ENCODE measurements around the gene CD47.

The CD47 gene

DNA sequence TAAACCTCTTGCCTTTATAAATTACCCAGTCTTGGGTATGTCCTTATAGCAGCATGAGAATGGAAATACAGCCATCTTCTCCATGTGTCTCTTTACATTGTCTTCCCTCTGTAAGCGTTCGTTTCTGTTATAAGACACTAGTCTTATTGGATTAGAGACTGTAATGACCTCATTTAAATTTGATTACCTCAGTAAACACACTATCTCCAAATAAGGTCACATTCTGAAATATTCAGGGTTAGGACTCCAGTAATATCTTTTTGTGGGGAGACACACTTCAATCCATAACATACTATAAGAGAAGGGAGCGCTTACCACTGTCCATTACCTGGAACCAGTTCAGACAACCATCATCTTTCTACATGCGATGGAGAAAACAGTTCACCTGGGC is 34.3 kb upstream of the CD47 start:
- no peak for DNase-seq (ENCODE audit: low read depth in 2 of 2)
- H3K4me3 ChIP-seq (replicated peaks in 1 of 2; ENCODE audit: low read depth in 2 of 2, low read length in 2 of 2) = no peak overlapping the region
- TF ChIP-seq, protein P1, sequence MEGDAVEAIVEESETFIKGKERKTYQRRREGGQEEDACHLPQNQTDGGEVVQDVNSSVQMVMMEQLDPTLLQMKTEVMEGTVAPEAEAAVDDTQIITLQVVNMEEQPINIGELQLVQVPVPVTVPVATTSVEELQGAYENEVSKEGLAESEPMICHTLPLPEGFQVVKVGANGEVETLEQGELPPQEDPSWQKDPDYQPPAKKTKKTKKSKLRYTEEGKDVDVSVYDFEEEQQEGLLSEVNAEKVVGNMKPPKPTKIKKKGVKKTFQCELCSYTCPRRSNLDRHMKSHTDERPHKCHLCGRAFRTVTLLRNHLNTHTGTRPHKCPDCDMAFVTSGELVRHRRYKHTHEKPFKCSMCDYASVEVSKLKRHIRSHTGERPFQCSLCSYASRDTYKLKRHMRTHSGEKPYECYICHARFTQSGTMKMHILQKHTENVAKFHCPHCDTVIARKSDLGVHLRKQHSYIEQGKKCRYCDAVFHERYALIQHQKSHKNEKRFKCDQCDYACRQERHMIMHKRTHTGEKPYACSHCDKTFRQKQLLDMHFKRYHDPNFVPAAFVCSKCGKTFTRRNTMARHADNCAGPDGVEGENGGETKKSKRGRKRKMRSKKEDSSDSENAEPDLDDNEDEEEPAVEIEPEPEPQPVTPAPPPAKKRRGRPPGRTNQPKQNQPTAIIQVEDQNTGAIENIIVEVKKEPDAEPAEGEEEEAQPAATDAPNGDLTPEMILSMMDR (IDR thresholded peaks at IDR 0.05; ENCODE audit: low read depth, low read length) = no peak

DNA sequence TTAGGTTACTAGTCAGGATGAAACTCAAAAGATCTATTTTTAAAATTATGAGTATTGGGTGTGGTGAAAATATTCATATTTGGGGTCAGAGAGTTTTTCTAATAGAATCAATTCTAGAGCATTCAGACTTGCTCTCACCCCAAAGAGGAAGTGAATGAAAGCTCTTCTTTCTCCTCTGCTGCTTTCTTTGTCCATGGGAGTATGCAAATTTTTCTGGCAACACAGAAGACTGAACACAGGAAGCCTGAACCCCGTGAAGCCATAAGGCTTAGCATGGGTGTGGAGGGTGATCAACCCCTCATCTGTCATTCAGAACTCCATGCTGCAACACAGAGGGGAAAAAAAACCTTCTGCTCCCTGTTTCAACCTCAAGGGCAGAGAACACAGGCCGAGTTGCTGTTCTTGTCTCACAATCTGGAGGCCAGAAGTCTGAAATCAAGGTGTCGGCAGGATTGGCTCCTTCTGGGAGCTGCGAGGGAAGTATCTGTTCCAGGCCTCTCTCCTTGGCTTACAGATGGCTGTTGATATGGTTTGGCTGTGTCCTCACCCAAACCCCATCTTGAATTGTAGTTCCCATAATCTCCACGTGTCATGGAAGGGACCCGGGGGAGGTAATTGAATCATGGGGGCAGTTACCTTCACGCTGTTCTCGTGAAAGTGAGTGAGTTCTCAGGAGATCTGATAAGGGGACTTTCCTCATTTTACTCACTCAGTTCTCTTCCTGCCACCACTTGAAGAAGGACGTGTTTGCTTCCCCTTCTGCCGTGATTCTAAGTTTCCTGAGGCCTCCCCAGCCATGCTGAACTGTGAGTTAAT is 33.7 kb upstream of the CD47 start:
- DNase-seq (ENCODE audit: low read depth in 2 of 2) = peak in 1 of 2 donors; percentile 18
- TF ChIP-seq, protein P1 (IDR thresholded peaks at IDR 0.05; ENCODE audit: low read depth, low read length) = no peak
- no peak overlapping the region for H3K4me3 ChIP-seq (replicated peaks in 1 of 2; ENCODE audit: low read depth in 2 of 2, low read length in 2 of 2)

DNA sequence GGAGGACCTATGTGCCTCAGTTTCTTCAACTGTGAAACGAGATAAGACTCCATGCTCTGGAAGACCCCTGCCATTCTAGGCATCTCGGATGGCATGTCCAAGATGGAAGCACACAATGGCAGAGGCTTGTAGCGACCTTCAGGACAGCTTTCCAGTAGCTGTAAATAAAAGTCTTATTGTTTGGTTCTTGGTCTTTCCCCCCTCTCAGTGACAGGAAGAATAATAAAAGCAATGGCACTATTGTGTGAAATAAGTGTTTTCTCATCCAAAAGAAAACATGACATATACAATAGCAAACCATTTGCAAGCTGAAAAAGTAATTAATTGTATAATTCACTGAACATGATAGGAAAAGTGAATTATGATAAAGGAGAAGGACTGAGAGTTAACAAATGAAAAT is 32.5 kb upstream of the CD47 start:
- no peak for DNase-seq (ENCODE audit: low read depth in 2 of 2)

DNA sequence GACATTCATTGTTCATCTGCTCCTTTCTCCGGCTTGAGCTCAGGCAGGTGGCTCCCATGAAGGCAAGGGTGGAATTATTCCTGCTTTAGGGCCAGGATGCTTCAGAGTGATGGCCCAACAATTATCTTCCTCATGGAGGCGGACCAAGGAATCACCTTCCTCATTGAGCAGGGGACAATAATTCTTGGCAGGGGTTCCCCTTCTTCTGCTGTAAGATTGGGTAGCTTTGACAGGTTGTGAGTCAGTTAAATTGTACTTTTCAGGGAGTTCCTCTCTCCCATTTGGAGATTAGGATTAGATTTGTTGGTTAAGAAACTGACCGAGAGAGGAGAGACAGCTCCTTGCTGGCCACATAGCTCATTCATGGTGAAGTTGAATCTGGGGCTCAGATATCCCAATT is 31.4 kb upstream of the CD47 start:
- TF ChIP-seq, protein P1 (IDR thresholded peaks at IDR 0.05; ENCODE audit: low read depth, low read length) = no peak
- no peak for DNase-seq (ENCODE audit: low read depth in 2 of 2)
- H3K4me3 ChIP-seq (replicated peaks in 1 of 2; ENCODE audit: low read depth in 2 of 2, low read length in 2 of 2) = no peak overlapping the region

More for the DNA sequence above, 32.5 kb upstream of the CD47 start:
- H3K4me3 ChIP-seq (replicated peaks in 1 of 2; ENCODE audit: low read depth in 2 of 2, low read length in 2 of 2) = no peak overlapping the region
- TF ChIP-seq, protein P1 (IDR thresholded peaks at IDR 0.05; ENCODE audit: low read depth, low read length) = no peak

DNA sequence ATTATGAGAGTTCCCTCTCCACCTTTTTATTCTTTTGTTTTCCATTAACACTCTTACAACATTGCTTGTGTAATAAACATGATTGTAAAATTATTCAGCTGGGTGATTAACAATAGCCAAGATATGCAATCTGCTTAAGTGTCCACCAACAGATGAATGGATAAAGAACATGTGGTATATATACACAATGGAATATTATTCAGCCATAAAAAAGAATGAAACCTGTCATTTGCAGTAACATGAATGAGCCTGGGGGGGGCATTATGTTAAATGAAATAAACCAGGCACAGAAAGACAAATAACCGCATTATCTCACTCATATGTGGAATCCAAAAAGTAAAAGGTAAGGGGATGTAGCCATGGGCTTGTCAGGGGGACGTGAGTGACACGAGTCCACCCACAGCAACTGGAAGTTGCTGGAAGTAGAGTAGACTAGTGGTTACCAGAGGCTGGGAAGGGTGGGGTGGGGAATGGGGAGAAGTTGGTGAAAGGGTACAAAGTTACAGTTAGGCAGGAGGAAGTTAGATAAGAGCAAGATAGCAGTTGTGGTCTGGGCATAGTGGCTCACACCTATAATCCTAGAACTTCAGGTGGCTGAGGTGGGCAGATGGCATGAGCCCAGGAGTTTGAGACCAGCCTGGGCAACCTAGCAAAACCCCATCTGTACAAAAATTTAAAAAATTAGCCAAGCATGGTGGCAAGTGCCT is 28.7 kb upstream of the CD47 start:
- H3K4me3 ChIP-seq (replicated peaks in 1 of 2; ENCODE audit: low read depth in 2 of 2, low read length in 2 of 2) = no peak overlapping the region
- DNase-seq (ENCODE audit: low read depth in 2 of 2) = no peak
- TF ChIP-seq, protein P1 (IDR thresholded peaks at IDR 0.05; ENCODE audit: low read depth, low read length) = no peak

DNA sequence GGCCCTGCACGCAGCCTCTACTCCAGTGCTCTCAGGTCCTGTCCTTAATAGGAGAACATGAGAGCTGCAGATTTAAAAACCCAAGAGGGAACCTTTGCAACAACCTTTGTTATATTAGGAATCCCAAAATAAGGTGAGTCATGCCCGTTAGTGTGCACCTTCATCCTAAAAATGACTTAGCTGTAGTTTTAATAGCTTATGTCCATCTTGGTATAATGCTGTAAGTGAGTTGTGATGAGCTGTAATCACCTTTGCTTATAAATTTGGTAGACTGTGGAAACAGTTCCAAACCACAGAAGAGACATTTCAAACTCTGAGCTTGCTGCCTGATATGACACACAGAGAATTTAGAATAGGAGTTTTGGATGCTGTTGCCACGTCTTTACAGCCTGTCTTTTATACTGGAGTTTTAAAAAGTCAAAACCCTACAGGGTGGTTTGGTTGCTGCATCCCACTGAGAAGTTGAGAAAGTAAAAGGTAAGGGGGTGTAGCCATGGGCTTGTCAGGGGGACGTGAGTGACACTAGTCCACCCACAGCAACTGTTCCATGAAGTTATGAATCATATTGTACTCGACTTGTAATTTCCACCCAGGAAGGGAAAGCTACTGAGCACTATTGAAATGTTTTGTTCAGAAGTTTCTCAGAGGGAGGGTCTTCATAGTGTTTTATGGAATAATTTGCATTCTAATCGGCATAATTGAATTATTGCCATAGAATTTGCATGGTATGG is 27.4 kb upstream of the CD47 start:
- no peak overlapping the region for H3K4me3 ChIP-seq (replicated peaks in 1 of 2; ENCODE audit: low read depth in 2 of 2, low read length in 2 of 2)
- no peak for DNase-seq (ENCODE audit: low read depth in 2 of 2)
- TF ChIP-seq, protein P1 (IDR thresholded peaks at IDR 0.05; ENCODE audit: low read depth, low read length) = no peak

Data from cardiac fibroblast (primary cell).